Left lung (tissue), 10 donors: ENCODE measurements around the gene RYR3. TPM values are rescaled to one million over a fixed set of nuclear protein-coding genes. Genes with fewer than 3 reads are reported as not detected.

ENCODE experiments used
- ATAC-seq: fragments of 200-7000 bp; cut with Tn5 transposase; one replicate; pipeline ENCODE4 v1.9.1; 2020; ENCODE audit warnings: moderate library complexity
- DNase-seq, 4 donors: peaks; one replicate each; pipeline ENCODE4 v3.0.0-alpha.2; 2013 to 2020
- H3K27ac ChIP-seq, 2 donors: fragments of 200-600 bp; sonication (generic) in 1 of 2; one replicate each; pipeline versions ENCODE4 v1.5.0 to v1.8.0; 2020 to 2021
- H3K27me3 ChIP-seq, 2 donors: fragments of 200-600 bp; sonication (generic) in 1 of 2; one replicate each; pipeline versions ENCODE4 v1.5.0 to v1.8.0; 2020 to 2021
- H3K36me3 ChIP-seq, 2 donors: fragments of 200-600 bp; sonication (generic) in 1 of 2; one replicate each; pipeline versions ENCODE4 v1.5.0 to v1.8.0; 2020 to 2021
- H3K4me1 ChIP-seq, 2 donors: fragments of 200-600 bp; one replicate each; pipeline ENCODE4 v1.8.0; 2021
- H3K4me3 ChIP-seq, 2 donors: fragments of 200-600 bp; sonication (generic) in 1 of 2; one replicate each; pipeline versions ENCODE4 v1.5.0 to v1.8.0; 2020 to 2021; ENCODE audit warnings: mild to moderate bottlenecking in 1 of 2
- H3K9me3 ChIP-seq, 2 donors: fragments of 200-600 bp; sonication (generic) in 1 of 2; one replicate each; pipeline versions ENCODE4 v1.5.0 to v1.8.0; 2020 to 2021
- CTCF ChIP-seq, 2 donors: fragments of 200-600 bp; sonication (generic) in 1 of 2; IDR thresholded peaks; one replicate each; pipeline versions ENCODE4 v1.5.0 to v1.8.0; 2021; ENCODE audit warnings: antibody characterized with exemption in 2 of 2
- intact Hi-C, 2 donors: fragments of 100-400 bp; cut with DNase I; formaldehyde crosslinking; loops; one replicate each; pipeline versions ENCODE4 v1.11.2 to v1.14.2; 2022
- polyA plus RNA-seq, 6 donors: library from polyadenylated mRNA; unstranded; fragments of 120-200 nt; gene quantifications; one replicate each; pipeline ENCODE4 v1.2.1, GENCODE V29; 2013; ENCODE audit not compliant: insufficient read length in 6 of 6
- total RNA-seq, 2 donors: library from RNA; stranded (reverse); fragmentation: NEBNext Ultra II Directional; extraction: Animal tissue kit (Norgen Biotek cat#: 25700); gene quantifications; one replicate each; pipeline ENCODE4 v1.2.1, GENCODE V29; 2021
- donor health status: DM: no; HTN: yes; CAD: no.
- donor health status: DM: no; HTN: no; CAD: no.

RYR3 gene
- total and polyA plus RNA-seq, 8 donors: 0.24 to 12.6 (median 8.6) TPM

- ATAC-seq: no peak
These were observed 529.8 kb downstream of the RYR3 start for GRCh38 chr15:33840615-33841014.

GRCh38 chr15:33844186-33844585 is 533.4 kb downstream of the RYR3 start:
- DNase-seq (no peak), ATAC-seq (no peak)
- TF ChIP-seq CTCF (IDR thresholded peaks at IDR 0.05): no peak
- Histone ChIP-seq H3K27me3 (no peaks in the 10 kb centered on the region), H3K36me3 (no peaks in the 10 kb centered on the region), H3K4me3 (no peak overlapping the region), H3K27ac (no peak overlapping the region), H3K9me3 (no peaks in the 10 kb centered on the region), H3K4me1 (no peaks in the 10 kb centered on the region)
- intact Hi-C loops: no loop called here

More at GRCh38 chr15:33840615-33841014, 529.8 kb downstream of the RYR3 start:
- H3K4me3 ChIP-seq: no peak overlapping the region
- no peaks in the 10 kb centered on the region for H3K36me3 ChIP-seq
- no peak overlapping the region for H3K27ac ChIP-seq
- no peaks in the 10 kb centered on the region for H3K4me1 ChIP-seq
- DNase-seq: no peak
- TF ChIP-seq CTCF (IDR thresholded peaks at IDR 0.05): no peak
- intact Hi-C loops: no loop called here
- H3K9me3 ChIP-seq: no peaks in the 10 kb centered on the region
- H3K27me3 ChIP-seq: no peaks in the 10 kb centered on the region

- Histone ChIP-seq H3K27me3 (no peaks in the 10 kb centered on the region), H3K4me1 (no peaks in the 10 kb centered on the region), H3K36me3 (no peaks in the 10 kb centered on the region), H3K9me3 (no peaks in the 10 kb centered on the region), H3K27ac (no peak overlapping the region), H3K4me3 (no peak overlapping the region)
- intact Hi-C loops: no loop called here
- DNase-seq (no peak), ATAC-seq (no peak)
- no peak for TF ChIP-seq CTCF (IDR thresholded peaks at IDR 0.05)
These were observed 533.8 kb downstream of the RYR3 start for GRCh38 chr15:33844597-33844996.

- intact Hi-C loops: no loop called here
- no peak for TF ChIP-seq CTCF (IDR thresholded peaks at IDR 0.05)
- DNase-seq (no peak), ATAC-seq (no peak)
- H3K4me1 ChIP-seq: no peaks in the 10 kb centered on the region
- no peaks in the 10 kb centered on the region for H3K36me3 ChIP-seq
- no peak overlapping the region for H3K27ac ChIP-seq
- H3K9me3 ChIP-seq: no peaks in the 10 kb centered on the region
- no peak overlapping the region for H3K4me3 ChIP-seq
- H3K27me3 ChIP-seq: no peaks in the 10 kb centered on the region
These were observed 535.4 kb downstream of the RYR3 start for GRCh38 chr15:33846142-33846541.

GRCh38 chr15:33846862-33847261 is 536.1 kb downstream of the RYR3 start:
- no peaks in the 10 kb centered on the region for H3K4me1 ChIP-seq
- no peak for TF ChIP-seq CTCF (IDR thresholded peaks at IDR 0.05)
- H3K27me3 ChIP-seq: no peaks in the 10 kb centered on the region
- intact Hi-C loops: no loop called here
- no peak for ATAC-seq
- no peaks in the 10 kb centered on the region for H3K36me3 ChIP-seq
- no peak overlapping the region for H3K4me3 ChIP-seq
- no peaks in the 10 kb centered on the region for H3K9me3 ChIP-seq
- H3K27ac ChIP-seq: no peak overlapping the region
- no peak for DNase-seq
